K562 (cell line): Measurements from ENCODE around the gene EFNA1. TPM values are rescaled to one million over a fixed set of nuclear protein-coding genes. Genes with fewer than 3 reads are reported as not detected.

ENCODE experiments used
- EHMT2 ChIP-seq: fragments of 450-650 bp; IDR thresholded peaks from 2 replicates; pipeline ENCODE4 v1.6.1; 2018; ENCODE audit warnings: antibody characterized with exemption
- FOXJ2 ChIP-seq: fragments of 200-800 bp; sonication (Bioruptor generic); IDR thresholded peaks from 2 replicates; pipeline ENCODE4 v1.6.1; 2016; ENCODE audit warnings: missing genetic modification characterization, missing compliant biosample characterization
- FOXK1 ChIP-seq: sonication (generic); formaldehyde crosslinking; IDR thresholded peaks from 2 replicates; pipeline ENCODE4 v1.8.0; 2022; ENCODE audit warnings: missing genetic modification reagents, mild to moderate bottlenecking, borderline replicate concordance
- MECOM ChIP-seq: fragments of 250-450 bp; sonication (Bioruptor Pico); IDR thresholded peaks from 2 replicates; pipeline ENCODE4 v1.8.0; 2022; ENCODE audit warnings: inconsistent platforms
- MTA1 ChIP-seq: fragments of 450-650 bp; IDR thresholded peaks from 2 replicates; pipeline ENCODE4 v1.6.1; 2017; ENCODE audit warnings: borderline replicate concordance
- NBN ChIP-seq: fragments of 450-650 bp; IDR thresholded peaks from 2 replicates; pipeline ENCODE4 v1.6.1; 2016; ENCODE audit warnings: low read depth, mild to moderate bottlenecking
- PREB ChIP-seq: sonication (generic); formaldehyde crosslinking; IDR thresholded peaks from 2 replicates; pipeline ENCODE4 v1.8.1; 2023; ENCODE audit warnings: mild to moderate bottlenecking, missing genetic modification reagents
- RBFOX2 ChIP-seq: fragments of 200-400 bp; formaldehyde crosslinking; IDR thresholded peaks from 2 replicates; pipeline ENCODE4 v1.6.1; 2017; ENCODE audit warnings: low read depth, mild to moderate bottlenecking, low read length, moderate library complexity
- SMARCE1 ChIP-seq: fragments of 450-650 bp; IDR thresholded peaks from 2 replicates; pipeline ENCODE4 v1.7.1; 2016; ENCODE audit warnings: mild to moderate bottlenecking
- TCF7L2 ChIP-seq: fragments of 150-350 bp; IDR thresholded peaks from 2 replicates; pipeline ENCODE4 v1.6.1; 2016; ENCODE audit warnings: low read depth, mild to moderate bottlenecking, low read length, moderate library complexity
- USF2 ChIP-seq: sonication (generic); formaldehyde crosslinking; IDR thresholded peaks from 2 replicates; pipeline ENCODE4 v1.5.0; 2020; ENCODE audit warnings: missing genetic modification reagents
- YBX1 ChIP-seq: fragments of 450-650 bp; IDR thresholded peaks from 2 replicates; pipeline ENCODE4 v1.7.1; 2016; ENCODE audit warnings: mild to moderate bottlenecking
- ZC3H11A ChIP-seq: IDR thresholded peaks from 2 replicates; pipeline ENCODE4 v1.6.1; 2012; ENCODE audit warnings: low read depth, low read length, improper control_type of control experiment
- ZNF12 ChIP-seq: sonication (generic); formaldehyde crosslinking; IDR thresholded peaks from 2 replicates; pipeline ENCODE4 v1.4.0; 2020; ENCODE audit warnings: mild to moderate bottlenecking, missing genetic modification reagents
- ZNF24 ChIP-seq: fragments of 450-650 bp; IDR thresholded peaks from 2 replicates; pipeline ENCODE4 v1.6.1; 2016
- ZNF354B ChIP-seq: fragments of 250-450 bp; sonication (Bioruptor Pico); IDR thresholded peaks from 2 replicates; pipeline ENCODE4 v1.4.0; 2020
- ZNF583 ChIP-seq: fragments of 250-450 bp; sonication (Bioruptor Pico); IDR thresholded peaks from 2 replicates; pipeline ENCODE4 v1.4.0; 2020
- ZNF586 ChIP-seq: fragments of 450-650 bp; formaldehyde crosslinking; conservative IDR thresholded peaks from 2 replicates; pipeline ENCODE4 v1.4.0; 2020; ENCODE audit warnings: mild to moderate bottlenecking, moderate library complexity
- polyA plus RNA-seq, 8 experiments: library from polyadenylated mRNA; depleted of rRNA in 4 of 8; stranded (reverse) in 5 of 8; unstranded in 3 of 8; fragments of >200 nt; fragmentation: Nextera tagmentation in 2 of 8; fragmentation: Illumina TruSeq in 1 of 8; extraction: Ambion mirVana in 2 of 8; extraction: Trizol in 1 of 8; gene quantifications; 2 replicates each; pipeline versions ENCODE4 v1.2.1 to v1.2.3, GENCODE V29; 2011 to 2014; ENCODE audit warnings: inconsistent platforms in 1 of 8, missing spikeins in 1 of 8
- total RNA-seq, 7 experiments: library from RNA; depleted of rRNA in 6 of 7; stranded (reverse); fragments of >200 nt in 6 of 7; fragmentation: Illumina TruSeq in 2 of 7; extraction: Trizol in 2 of 7; gene quantifications; 2 replicates each; pipeline versions ENCODE4 v1.2.1 to v1.2.3, GENCODE V29; 2011 to 2021; ENCODE audit warnings: low replicate concordance in 1 of 7
- TF ChIP-seq, protein P1 (sequence below): sonication (generic); formaldehyde crosslinking; IDR thresholded peaks from 2 replicates; pipeline ENCODE4 v1.4.0; 2020; ENCODE audit warnings: mild to moderate bottlenecking, missing genetic modification reagents
- TF ChIP-seq, protein P2 (sequence below), 2 experiments: fragments of 150-350 bp in 1 of 2; IDR thresholded peaks; 2 replicates each; pipeline ENCODE4 v1.6.1; 2012 to 2016; ENCODE audit warnings: low read depth in 2 of 2, low read length in 2 of 2, mild to moderate bottlenecking in 1 of 2, moderate library complexity in 1 of 2
- TF ChIP-seq, protein P3 (sequence below), 2 experiments: fragments of 250-450 bp in 1 of 2; fragments of 450-650 bp in 1 of 2; sonication (Bioruptor Pico) in 1 of 2; IDR thresholded peaks; 2 replicates each; pipeline versions ENCODE4 v1.6.1 to v1.8.0; 2016 to 2021; ENCODE audit warnings: mild to moderate bottlenecking in 2 of 2, moderate library complexity in 2 of 2, missing compliant biosample characterization in 1 of 2, missing genetic modification characterization in 1 of 2

Gene EFNA1
- total and polyA plus RNA-seq, 9 of the 15 experiments (the other 6 are each of a cell fraction or from before 2014, with no cell fraction given): 2.1 to 9.3 (median 3.0) TPM

DNA sequence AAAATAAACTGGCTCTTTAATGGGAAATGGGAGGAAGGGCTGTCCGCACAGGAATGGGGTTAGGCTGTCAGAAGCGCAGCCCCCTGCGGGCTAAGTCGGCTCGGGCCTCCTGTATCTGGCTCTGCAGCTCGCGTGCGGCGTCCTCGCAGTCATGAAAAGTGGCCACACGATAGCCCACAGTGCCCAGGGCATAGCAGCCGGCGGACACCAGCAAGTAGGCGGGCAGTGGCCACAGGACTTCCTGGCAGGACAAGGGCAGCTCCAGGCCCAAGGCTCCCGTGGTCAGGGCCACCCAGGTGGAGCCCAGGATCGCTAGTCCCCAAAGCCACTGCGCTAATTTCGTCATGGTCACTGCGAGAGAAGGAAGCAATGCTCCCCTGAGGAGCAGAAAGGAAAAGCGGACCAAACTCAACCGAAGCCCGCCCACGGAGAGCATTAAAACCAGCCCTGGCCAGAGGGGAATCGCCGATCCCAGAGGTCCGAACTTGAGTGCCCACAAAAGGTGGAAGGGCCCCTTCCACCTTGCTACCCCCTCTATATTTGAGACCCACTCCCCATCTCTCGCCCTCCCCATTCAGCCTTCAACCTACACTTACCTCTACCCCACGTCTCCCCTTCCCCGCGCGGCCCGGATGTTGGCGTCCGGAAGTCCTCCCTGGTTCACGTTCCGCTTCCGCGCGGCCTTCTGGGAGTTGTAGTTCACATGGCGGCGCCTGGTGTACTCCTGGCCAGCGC is 12.4 kb downstream of the EFNA1 start, which contains the start of gene DPM3 (continued):
- TF ChIP-seq ZNF12 (no peak), MTA1 (no peak), EHMT2 (no peak), SMARCE1 (no peak), YBX1 (no peak), ZNF586 (CRISPR knock-in tag) (no peak), NBN (0 out of 2 replicates have a peak, but pooled peaks have one; percentile 24), ZNF24 (no peak), FOXJ2 (tag) (no peak), ZC3H11A (no peak), PREB (no peak), FOXK1 (CRISPR knock-in tag) (0 out of 2 replicates have a peak, but pooled peaks have one; percentile 46), USF2 (CRISPR knock-in tag) (no peak), TCF7L2 (no peak), RBFOX2 (peak; percentile 82), MECOM (CRISPR knock-in tag) (no peak), ZNF583 (CRISPR knock-in tag) (no peak), ZNF354B (CRISPR knock-in tag) (no peak)
- TF ChIP-seq, protein P1, sequence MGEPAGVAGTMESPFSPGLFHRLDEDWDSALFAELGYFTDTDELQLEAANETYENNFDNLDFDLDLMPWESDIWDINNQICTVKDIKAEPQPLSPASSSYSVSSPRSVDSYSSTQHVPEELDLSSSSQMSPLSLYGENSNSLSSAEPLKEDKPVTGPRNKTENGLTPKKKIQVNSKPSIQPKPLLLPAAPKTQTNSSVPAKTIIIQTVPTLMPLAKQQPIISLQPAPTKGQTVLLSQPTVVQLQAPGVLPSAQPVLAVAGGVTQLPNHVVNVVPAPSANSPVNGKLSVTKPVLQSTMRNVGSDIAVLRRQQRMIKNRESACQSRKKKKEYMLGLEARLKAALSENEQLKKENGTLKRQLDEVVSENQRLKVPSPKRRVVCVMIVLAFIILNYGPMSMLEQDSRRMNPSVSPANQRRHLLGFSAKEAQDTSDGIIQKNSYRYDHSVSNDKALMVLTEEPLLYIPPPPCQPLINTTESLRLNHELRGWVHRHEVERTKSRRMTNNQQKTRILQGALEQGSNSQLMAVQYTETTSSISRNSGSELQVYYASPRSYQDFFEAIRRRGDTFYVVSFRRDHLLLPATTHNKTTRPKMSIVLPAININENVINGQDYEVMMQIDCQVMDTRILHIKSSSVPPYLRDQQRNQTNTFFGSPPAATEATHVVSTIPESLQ (CRISPR knock-in tag): peak; percentile 81; the same call in 1 of the 2 replicates
- TF ChIP-seq, protein P2, sequence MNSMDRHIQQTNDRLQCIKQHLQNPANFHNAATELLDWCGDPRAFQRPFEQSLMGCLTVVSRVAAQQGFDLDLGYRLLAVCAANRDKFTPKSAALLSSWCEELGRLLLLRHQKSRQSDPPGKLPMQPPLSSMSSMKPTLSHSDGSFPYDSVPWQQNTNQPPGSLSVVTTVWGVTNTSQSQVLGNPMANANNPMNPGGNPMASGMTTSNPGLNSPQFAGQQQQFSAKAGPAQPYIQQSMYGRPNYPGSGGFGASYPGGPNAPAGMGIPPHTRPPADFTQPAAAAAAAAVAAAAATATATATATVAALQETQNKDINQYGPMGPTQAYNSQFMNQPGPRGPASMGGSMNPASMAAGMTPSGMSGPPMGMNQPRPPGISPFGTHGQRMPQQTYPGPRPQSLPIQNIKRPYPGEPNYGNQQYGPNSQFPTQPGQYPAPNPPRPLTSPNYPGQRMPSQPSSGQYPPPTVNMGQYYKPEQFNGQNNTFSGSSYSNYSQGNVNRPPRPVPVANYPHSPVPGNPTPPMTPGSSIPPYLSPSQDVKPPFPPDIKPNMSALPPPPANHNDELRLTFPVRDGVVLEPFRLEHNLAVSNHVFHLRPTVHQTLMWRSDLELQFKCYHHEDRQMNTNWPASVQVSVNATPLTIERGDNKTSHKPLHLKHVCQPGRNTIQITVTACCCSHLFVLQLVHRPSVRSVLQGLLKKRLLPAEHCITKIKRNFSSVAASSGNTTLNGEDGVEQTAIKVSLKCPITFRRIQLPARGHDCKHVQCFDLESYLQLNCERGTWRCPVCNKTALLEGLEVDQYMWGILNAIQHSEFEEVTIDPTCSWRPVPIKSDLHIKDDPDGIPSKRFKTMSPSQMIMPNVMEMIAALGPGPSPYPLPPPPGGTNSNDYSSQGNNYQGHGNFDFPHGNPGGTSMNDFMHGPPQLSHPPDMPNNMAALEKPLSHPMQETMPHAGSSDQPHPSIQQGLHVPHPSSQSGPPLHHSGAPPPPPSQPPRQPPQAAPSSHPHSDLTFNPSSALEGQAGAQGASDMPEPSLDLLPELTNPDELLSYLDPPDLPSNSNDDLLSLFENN (IDR thresholded peaks at IDR 0.05; ENCODE audit: low read depth in 2 of 2, low read length in 2 of 2): no peak; a peak in 1 of 4 replicates
- TF ChIP-seq, protein P3, sequence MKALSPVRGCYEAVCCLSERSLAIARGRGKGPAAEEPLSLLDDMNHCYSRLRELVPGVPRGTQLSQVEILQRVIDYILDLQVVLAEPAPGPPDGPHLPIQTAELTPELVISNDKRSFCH (CRISPR knock-in tag; IDR thresholded peaks at IDR 0.05): no peak
- TF ChIP-seq, protein P3 (tag; IDR thresholded peaks at IDR 0.05): peak; percentile 63; the same call in 1 of the 2 replicates
